Vagina (tissue), 2 donors: ENCODE results near the gene VAV1. TPM values are rescaled to one million over a fixed set of nuclear protein-coding genes. Genes with fewer than 3 reads are reported as not detected.

Source experiments
- DNase-seq, 2 donors: peaks; one replicate each; pipeline ENCODE4 v3.0.0-alpha.2; 2017; ENCODE audit errors: extremely low spot score in 2 of 2
- H3K27ac ChIP-seq: fragments of 200-600 bp; sonication (generic); one replicate; pipeline ENCODE4 v1.5.1; 2019
- H3K27me3 ChIP-seq: fragments of 200-600 bp; sonication (generic); one replicate; pipeline ENCODE4 v1.5.1; 2019
- H3K36me3 ChIP-seq, 2 donors: fragments of 200-600 bp; sonication (generic); one replicate each; pipeline ENCODE4 v1.5.1; 2017 to 2019
- H3K4me1 ChIP-seq: fragments of 200-600 bp; sonication (generic); one replicate; pipeline ENCODE4 v1.5.1; 2019
- H3K4me3 ChIP-seq, 2 donors: fragments of 200-600 bp; sonication (generic); 1 replicate in 1 of 2; 2 replicates in 1 of 2; pipeline ENCODE4 v1.5.1; 2016 to 2019
- H3K9me3 ChIP-seq: fragments of 200-600 bp; sonication (generic); one replicate; pipeline ENCODE4 v1.5.1; 2019
- CTCF ChIP-seq, 3 experiments: fragments of 450-650 bp in 2 of 3; fragments of 200-600 bp in 1 of 3; sonication (generic) in 1 of 3; IDR thresholded peaks; one replicate each; pipeline ENCODE4 v1.5.1; 2017 to 2019; ENCODE audit warnings: antibody characterized with exemption in 3 of 3, mild to moderate bottlenecking in 2 of 3, moderate library complexity in 2 of 3
- POLR2A ChIP-seq, 2 donors: fragments of 450-650 bp; IDR thresholded peaks; one replicate each; pipeline ENCODE4 v1.6.1; 2017; ENCODE audit warnings: antibody characterized with exemption in 2 of 2, mild to moderate bottlenecking in 2 of 2, moderate library complexity in 2 of 2
- POLR2AphosphoS5 ChIP-seq, 2 donors: sonication (generic); formaldehyde crosslinking; IDR thresholded peaks; one replicate each; pipeline ENCODE4 v1.9.0; 2017; ENCODE audit warnings: antibody characterized with exemption in 2 of 2, mild to moderate bottlenecking in 2 of 2, low read depth in 1 of 2; ENCODE audit not compliant: insufficient read depth in 1 of 2
- intact Hi-C: fragments of 100-400 bp; cut with DNase I; formaldehyde crosslinking; loops from one replicate; pipeline ENCODE4 v1.15.1; 2023
- total RNA-seq: library from RNA; depleted of rRNA; stranded (reverse); fragments of >200 nt; gene quantifications from one replicate; pipeline ENCODE4 v1.2.3, GENCODE V29; 2016

The VAV1 gene
- total RNA-seq, 1 donor from 2014 or later: 5.9 TPM

- intact Hi-C loops: no loop called here
Measured at GRCh38 chr19:6820237-6820636, 47.7 kb downstream of the VAV1 start.

GRCh38 chr19:6821639-6822310 is 49.3 kb downstream of the VAV1 start:
- H3K36me3 ChIP-seq: no peaks in the 10 kb centered on the region
- DNase-seq: no peak
- H3K4me3 ChIP-seq: no peak overlapping the region
- H3K27me3 ChIP-seq: no peaks in the 10 kb centered on the region
- TF ChIP-seq POLR2AphosphoS5 (IDR thresholded peaks at IDR 0.05; ENCODE audit: insufficient read depth in 1 of 2, low read depth in 1 of 2) (no peak), POLR2A (IDR thresholded peaks at IDR 0.05) (no peak), CTCF (IDR thresholded peaks at IDR 0.05) (no peak)
- H3K27ac ChIP-seq: no peak overlapping the region
- H3K4me1 ChIP-seq: no peaks in the 10 kb centered on the region
- no peaks in the 10 kb centered on the region for H3K9me3 ChIP-seq
- intact Hi-C loops: no loop called here

More at GRCh38 chr19:6820237-6820636, 47.7 kb downstream of the VAV1 start:
- no peaks in the 10 kb centered on the region for H3K4me1 ChIP-seq
- no peaks in the 10 kb centered on the region for H3K9me3 ChIP-seq
- no peak overlapping the region for H3K27ac ChIP-seq
- no peak for DNase-seq
- no peak overlapping the region for H3K4me3 ChIP-seq
- H3K27me3 ChIP-seq: no peaks in the 10 kb centered on the region
- H3K36me3 ChIP-seq: no peaks in the 10 kb centered on the region
- no peak for TF ChIP-seq POLR2AphosphoS5 (IDR thresholded peaks at IDR 0.05; ENCODE audit: insufficient read depth in 1 of 2, low read depth in 1 of 2)
- no peak for TF ChIP-seq CTCF (IDR thresholded peaks at IDR 0.05)
- no peak for TF ChIP-seq POLR2A (IDR thresholded peaks at IDR 0.05)

GRCh38 chr19:6822311-6822670 is 49.8 kb downstream of the VAV1 start:
- no peak for DNase-seq
- intact Hi-C loops: no loop called here
- Histone ChIP-seq H3K27me3 (no peaks in the 10 kb centered on the region), H3K9me3 (no peaks in the 10 kb centered on the region), H3K27ac (no peak overlapping the region), H3K4me1 (no peaks in the 10 kb centered on the region), H3K4me3 (no peak overlapping the region), H3K36me3 (no peaks in the 10 kb centered on the region)
- TF ChIP-seq POLR2AphosphoS5 (IDR thresholded peaks at IDR 0.05; ENCODE audit: insufficient read depth in 1 of 2, low read depth in 1 of 2): no peak
- TF ChIP-seq CTCF (IDR thresholded peaks at IDR 0.05): no peak
- no peak for TF ChIP-seq POLR2A (IDR thresholded peaks at IDR 0.05)

GRCh38 chr19:6825076-6825774 is 52.7 kb downstream of the VAV1 start:
- H3K36me3 ChIP-seq: no peaks in the 10 kb centered on the region
- intact Hi-C loops: no loop called here
- H3K27ac ChIP-seq: no peak overlapping the region
- no peak for TF ChIP-seq POLR2A (IDR thresholded peaks at IDR 0.05)
- TF ChIP-seq POLR2AphosphoS5 (IDR thresholded peaks at IDR 0.05; ENCODE audit: insufficient read depth in 1 of 2, low read depth in 1 of 2): no peak
- no peak for TF ChIP-seq CTCF (IDR thresholded peaks at IDR 0.05)
- DNase-seq: no peak
- H3K4me1 ChIP-seq: no peaks in the 10 kb centered on the region
- H3K9me3 ChIP-seq: no peaks in the 10 kb centered on the region
- no peak overlapping the region for H3K4me3 ChIP-seq
- H3K27me3 ChIP-seq: no peaks in the 10 kb centered on the region
